GM19023 (cell line): ENCODE data around the gene TBC1D14.
A peak's percentile ranks its signal among the peaks of the same experiment; 100 is the strongest.
"Not testable (repeated sequence)": the region's sequence is repeated elsewhere in the genome, so short reads cannot be mapped to it uniquely, and the experiment has no call there.

ENCODE experiments used
- ATAC-seq: cut with Tn5 transposase; IDR thresholded peaks from one replicate; pipeline ENCODE4 v1.9.1; 2021; ENCODE audit warnings: mild to moderate bottlenecking, moderate library complexity; ENCODE audit not compliant: unreplicated experiment

Gene TBC1D14

GRCh38 chr4:6908432-6909112 lies 1.1 kb upstream of the TBC1D14 start:
- no peak for ATAC-seq

- ATAC-seq, result peak; percentile 39
Observed at GRCh38 chr4:6909970-6910339, 329 bp downstream of the TBC1D14 start.

- no peak for ATAC-seq
Observed at GRCh38 chr4:6910340-6910959, 824 bp downstream of the TBC1D14 start.

- no peak for ATAC-seq
Observed at GRCh38 chr4:6910960-6911874, 1.6 kb downstream of the TBC1D14 start.

GRCh38 chr4:6911917-6912316 lies 2.3 kb downstream of the TBC1D14 start:
- not testable (repeated sequence) for ATAC-seq

GRCh38 chr4:6912441-6912840 lies 2.8 kb downstream of the TBC1D14 start:
- no peak for ATAC-seq

- ATAC-seq, result no peak
Observed at GRCh38 chr4:6913350-6913905, 3.8 kb downstream of the TBC1D14 start.

GRCh38 chr4:6914448-6914847 lies 4.8 kb downstream of the TBC1D14 start:
- no peak for ATAC-seq

GRCh38 chr4:6915041-6916005 lies 5.7 kb downstream of the TBC1D14 start:
- no peak for ATAC-seq

GRCh38 chr4:6916069-6916586 lies 6.5 kb downstream of the TBC1D14 start:
- ATAC-seq, result no peak

- ATAC-seq, result no peak
Observed at GRCh38 chr4:6916587-6917460, 7.2 kb downstream of the TBC1D14 start.

- ATAC-seq, result peak; percentile 50
Observed at GRCh38 chr4:6917461-6918271, 8.0 kb downstream of the TBC1D14 start.

GRCh38 chr4:6918338-6918737 lies 8.7 kb downstream of the TBC1D14 start:
- no peak for ATAC-seq

GRCh38 chr4:6920171-6920570 lies 10.5 kb downstream of the TBC1D14 start:
- ATAC-seq, result no peak

GRCh38 chr4:6923507-6923906 lies 13.9 kb downstream of the TBC1D14 start:
- no peak for ATAC-seq

GRCh38 chr4:6924361-6924779 lies 14.7 kb downstream of the TBC1D14 start:
- no peak for ATAC-seq

- ATAC-seq, result no peak
Observed at GRCh38 chr4:6925357-6925836, 15.8 kb downstream of the TBC1D14 start.

GRCh38 chr4:6926081-6926480 lies 16.5 kb downstream of the TBC1D14 start:
- ATAC-seq, result no peak
